Measurements from ENCODE around the gene DPM2. TPM values are rescaled to one million over a fixed set of nuclear protein-coding genes. Genes with fewer than 3 reads are reported as not detected.

Gene DPM2, protein sequence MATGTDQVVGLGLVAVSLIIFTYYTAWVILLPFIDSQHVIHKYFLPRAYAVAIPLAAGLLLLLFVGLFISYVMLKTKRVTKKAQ
- 17.9 TPM for total RNA-seq
- 32.8 TPM for polyA plus RNA-seq
- long read RNA-seq, donor 1, partial matches to known transcripts: 0 of 4 reads
- long read RNA-seq, donor 1, other reads (novel, unspliced or antisense): 0 of 4 reads
- long read RNA-seq, donor 2: 0 reads
- long read RNA-seq, donor 3, transcript DPM2-201 (4 exons, 1,542 nt): major isoform, 23 of 45 reads
- long read RNA-seq, donor 3, transcript DPM2-203 (3 exons, 928 nt): minor isoform, 7 of 45 reads
- long read RNA-seq, donor 3, transcript DPM2-205 (3 exons, 1,662 nt): minor isoform, 10 of 45 reads
- long read RNA-seq, donor 3, partial matches to known transcripts: 5 of 45 reads
- long read RNA-seq, donor 3, other reads (novel, unspliced or antisense): 0 of 45 reads
- long read RNA-seq, donor 4, transcript DPM2-201 (4 exons, 1,542 nt): major isoform, 6 of 9 reads
- long read RNA-seq, donor 4, partial matches to known transcripts: 0 of 9 reads
- long read RNA-seq, donor 4, other reads (novel, unspliced or antisense): 0 of 9 reads
- long read RNA-seq, donor 5, transcript DPM2-203 (3 exons, 928 nt): minor isoform, 12 of 62 reads
- long read RNA-seq, donor 5, transcript DPM2-201 (4 exons, 1,542 nt): major isoform, 37 of 62 reads
- long read RNA-seq, donor 5, partial matches to known transcripts: 10 of 62 reads
- long read RNA-seq, donor 5, other reads (novel, unspliced or antisense): 0 of 62 reads
- long read RNA-seq, donor 6, transcript DPM2-203 (3 exons, 928 nt): minor isoform, 9 of 27 reads
- long read RNA-seq, donor 6, transcript DPM2-205 (3 exons, 1,662 nt): minor isoform, 6 of 27 reads
- long read RNA-seq, donor 6, transcript DPM2-201 (4 exons, 1,542 nt): major isoform, 12 of 27 reads
- long read RNA-seq, donor 6, partial matches to known transcripts: 0 of 27 reads
- long read RNA-seq, donor 6, other reads (novel, unspliced or antisense): 0 of 27 reads
- long read RNA-seq, donor 7, transcript DPM2-205 (3 exons, 1,662 nt): minor isoform, 6 of 18 reads
- long read RNA-seq, donor 7, transcript DPM2-201 (4 exons, 1,542 nt): major isoform, 8 of 18 reads
- long read RNA-seq, donor 7, partial matches to known transcripts: 0 of 18 reads
- long read RNA-seq, donor 7, other reads (novel, unspliced or antisense): 0 of 18 reads
- long read RNA-seq, donor 8, partial matches to known transcripts: 0 of 8 reads
- long read RNA-seq, donor 8, other reads (novel, unspliced or antisense): 0 of 8 reads
- long read RNA-seq, donor 9, transcript DPM2-201 (4 exons, 1,542 nt): major isoform, 9 of 20 reads
- long read RNA-seq, donor 9, transcript DPM2-203 (3 exons, 928 nt): minor isoform, 8 of 20 reads
- long read RNA-seq, donor 9, partial matches to known transcripts: 0 of 20 reads
- long read RNA-seq, donor 9, other reads (novel, unspliced or antisense): 0 of 20 reads
- long read RNA-seq, donor 10, transcript DPM2-201 (4 exons, 1,542 nt): major isoform, 12 of 23 reads
- long read RNA-seq, donor 10, transcript DPM2-203 (3 exons, 928 nt): minor isoform, 9 of 23 reads
- long read RNA-seq, donor 10, partial matches to known transcripts: 0 of 23 reads
- long read RNA-seq, donor 10, other reads (novel, unspliced or antisense): 0 of 23 reads

DNA sequence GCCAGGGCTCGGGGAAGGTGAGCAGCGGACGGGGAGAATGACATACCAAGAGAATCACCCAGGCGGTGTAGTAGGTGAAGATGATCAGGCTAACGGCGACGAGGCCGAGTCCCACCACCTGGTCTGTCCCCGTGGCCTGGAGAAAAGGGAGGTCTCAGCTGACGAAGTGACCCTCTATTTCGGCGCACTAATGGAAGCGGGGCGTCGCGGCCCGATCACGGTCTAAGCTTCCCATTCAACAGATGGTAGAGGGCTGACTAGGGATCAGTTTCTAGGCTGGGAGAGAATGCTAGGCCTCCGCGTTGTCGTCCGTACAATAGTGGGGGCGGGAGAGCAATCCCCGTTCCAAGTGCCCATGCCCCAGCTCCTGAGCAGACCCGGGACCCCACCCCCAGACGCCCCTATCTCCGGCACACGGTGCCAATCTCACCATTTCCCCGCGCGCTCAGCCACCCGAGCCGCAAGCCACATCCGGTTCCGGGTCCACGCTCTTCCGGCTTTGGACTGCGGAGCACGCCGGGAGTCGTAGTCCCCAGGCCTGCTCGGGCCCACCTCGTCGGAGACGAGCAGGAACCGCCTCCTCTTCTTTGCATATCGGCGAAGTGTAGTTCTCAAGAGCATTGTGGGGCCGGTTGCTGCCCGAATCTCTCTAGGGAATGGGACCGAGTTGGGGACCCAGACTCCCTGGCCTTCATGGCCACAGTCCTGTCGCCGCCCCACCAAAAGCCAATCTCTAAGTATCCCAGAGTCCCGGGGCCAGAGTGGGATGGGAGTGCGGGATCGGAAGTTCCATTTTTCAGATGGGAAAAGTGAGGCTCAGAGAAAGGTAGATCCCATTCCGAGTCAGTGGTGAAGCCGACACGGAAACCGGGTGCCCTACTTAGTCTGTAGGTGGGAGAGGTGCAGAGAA lies at the start of gene DPM2:
Gene DPM2 (minus strand): TSS at position 467 of the 910 bp plus-strand sequence. CDS start 34 bp downstream, at position 433.
- H3K4me1 ChIP-seq (ENCODE audit: control insufficient read depth in 2 of 2, insufficient read depth in 2 of 2, low read length in 2 of 2): peaks cover 20 to 42% of the 10 kb centered on the region in 2 donors
- no peaks in the 10 kb centered on the region for H3K27me3 ChIP-seq (ENCODE audit: control insufficient read depth in 2 of 2, insufficient read depth in 1 of 2, low read length in 1 of 2)
- peaks cover 26 to 48% of the 10 kb centered on the region in 2 donors for H3K36me3 ChIP-seq (ENCODE audit: control insufficient read depth in 2 of 2, insufficient read depth in 2 of 2, low read length in 1 of 2)
- H3K9me3 ChIP-seq (ENCODE audit: control insufficient read depth in 2 of 2, insufficient read depth in 1 of 2, low read length in 1 of 2): no peaks in the 10 kb centered on the region
- H3K27ac ChIP-seq (ENCODE audit: low read depth in 1 of 2, low read length in 1 of 2): peak within 1 kb of the TSS; percentile 59 to 81
- peak; percentile 74 to 95 (median 87) for DNase-seq (ENCODE audit: low read depth in 6 of 9, low spot score in 9 of 9)
- WGBS: 9% methylated on average over 60 of the region's 60 CpGs
- H3K4me3 ChIP-seq (ENCODE audit: low read length in 2 of 2): peak within 1 kb of the TSS; percentile 64 to 80

DNA sequence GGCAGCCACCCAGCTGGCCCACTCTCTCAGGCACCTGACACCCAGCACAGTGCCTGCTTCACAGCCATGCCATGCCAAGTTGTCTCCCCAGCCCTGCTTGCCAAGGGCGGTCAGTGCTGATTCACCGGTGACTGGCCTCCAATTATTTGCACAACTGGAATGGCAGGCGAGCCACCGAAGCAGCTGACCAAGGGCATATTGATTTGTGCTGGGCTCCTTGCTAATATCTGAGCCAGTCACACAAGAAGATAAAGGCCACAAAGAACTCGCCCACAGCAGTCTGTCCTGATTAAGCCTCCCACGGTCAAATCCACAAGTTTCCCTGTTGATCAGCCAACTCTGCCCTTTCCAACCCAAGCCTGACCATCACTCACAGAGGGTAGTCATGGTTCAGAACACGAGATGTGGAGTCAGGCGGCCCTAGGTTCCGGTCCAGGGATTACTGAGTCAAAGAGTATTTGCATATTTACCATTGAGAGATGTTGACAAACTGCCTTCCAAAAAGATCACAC lies 49.5 kb upstream of the DPM2 start:
- Histone ChIP-seq H3K9me3 (ENCODE audit: control insufficient read depth in 2 of 2, insufficient read depth in 1 of 2, low read length in 1 of 2) (no peaks in the 10 kb centered on the region), H3K4me3 (ENCODE audit: low read length in 2 of 2) (no peak overlapping the region), H3K27ac (ENCODE audit: low read depth in 1 of 2, low read length in 1 of 2) (no peak overlapping the region), H3K36me3 (ENCODE audit: control insufficient read depth in 2 of 2, insufficient read depth in 2 of 2, low read length in 1 of 2) (peaks cover 0 to 4% of the 10 kb centered on the region in 2 donors), H3K27me3 (ENCODE audit: control insufficient read depth in 2 of 2, insufficient read depth in 1 of 2, low read length in 1 of 2) (no peaks in the 10 kb centered on the region), H3K4me1 (ENCODE audit: control insufficient read depth in 2 of 2, insufficient read depth in 2 of 2, low read length in 2 of 2) (peaks cover 11 to 37% of the 10 kb centered on the region in 2 donors)
- 96% methylated on average over 9 of the region's 9 CpGs for WGBS
- DNase-seq (ENCODE audit: low read depth in 6 of 9, low spot score in 9 of 9): no peak

DNA sequence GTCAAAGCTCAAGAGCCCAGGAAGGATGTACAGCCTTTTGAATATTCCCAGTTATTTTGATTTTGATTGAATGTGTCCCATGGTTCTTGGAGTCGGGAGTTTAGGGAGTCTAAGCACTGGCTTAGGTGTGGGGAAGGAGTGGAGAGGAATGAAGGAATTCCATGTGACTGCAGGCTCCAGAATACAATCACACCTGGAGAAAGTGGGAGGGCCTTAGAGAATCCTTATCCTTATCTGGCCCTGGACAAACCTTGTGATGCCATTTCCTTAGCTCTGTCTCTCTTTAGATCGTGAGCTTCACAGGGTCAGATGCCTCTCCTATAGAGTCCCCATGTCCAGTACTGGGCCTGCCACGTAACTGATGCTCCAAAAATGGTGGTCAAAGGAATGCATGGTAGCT lies 47.4 kb upstream of the DPM2 start:
- peaks cover 0 to 4% of the 10 kb centered on the region in 2 donors for H3K36me3 ChIP-seq (ENCODE audit: control insufficient read depth in 2 of 2, insufficient read depth in 2 of 2, low read length in 1 of 2)
- 97% methylated on average over 3 of the region's 3 CpGs for WGBS
- H3K27ac ChIP-seq (ENCODE audit: low read depth in 1 of 2, low read length in 1 of 2): no peak overlapping the region
- H3K4me3 ChIP-seq (ENCODE audit: low read length in 2 of 2): no peak overlapping the region
- no peaks in the 10 kb centered on the region for H3K27me3 ChIP-seq (ENCODE audit: control insufficient read depth in 2 of 2, insufficient read depth in 1 of 2, low read length in 1 of 2)
- DNase-seq (ENCODE audit: low read depth in 6 of 9, low spot score in 9 of 9): no peak
- H3K9me3 ChIP-seq (ENCODE audit: control insufficient read depth in 2 of 2, insufficient read depth in 1 of 2, low read length in 1 of 2): peaks cover 1 to 3% of the 10 kb centered on the region in 2 donors
- peaks cover 15 to 33% of the 10 kb centered on the region in 2 donors for H3K4me1 ChIP-seq (ENCODE audit: control insufficient read depth in 2 of 2, insufficient read depth in 2 of 2, low read length in 2 of 2)

DNA sequence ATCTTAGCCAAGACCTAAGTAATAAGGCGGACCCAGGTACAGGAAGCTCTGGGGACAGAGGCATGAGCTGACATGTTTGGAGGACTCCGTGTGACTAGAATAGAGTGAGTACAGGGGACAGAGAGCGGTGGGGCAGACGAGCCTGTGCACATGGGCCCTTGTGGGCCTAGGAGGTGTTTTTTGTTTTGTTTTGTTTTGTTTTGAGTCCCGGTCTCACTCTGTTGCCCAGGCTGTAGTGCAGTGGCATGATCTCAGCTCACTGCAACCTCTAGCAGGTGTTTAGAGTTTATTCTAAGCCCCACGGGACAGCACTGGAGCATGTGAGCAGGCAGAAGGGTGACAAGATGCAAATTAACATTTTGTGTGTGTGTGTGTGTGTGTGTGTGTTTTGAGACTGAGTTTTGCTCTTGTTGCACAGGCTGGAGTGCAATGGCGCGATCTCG lies 46.2 kb upstream of the DPM2 start:
- Histone ChIP-seq H3K27ac (ENCODE audit: low read depth in 1 of 2, low read length in 1 of 2) (peak overlapping the region; percentile 36 to 70), H3K27me3 (ENCODE audit: control insufficient read depth in 2 of 2, insufficient read depth in 1 of 2, low read length in 1 of 2) (no peaks in the 10 kb centered on the region), H3K36me3 (ENCODE audit: control insufficient read depth in 2 of 2, insufficient read depth in 2 of 2, low read length in 1 of 2) (peaks cover 0 to 4% of the 10 kb centered on the region in 2 donors), H3K4me3 (ENCODE audit: low read length in 2 of 2) (no peak overlapping the region), H3K4me1 (ENCODE audit: control insufficient read depth in 2 of 2, insufficient read depth in 2 of 2, low read length in 2 of 2) (peaks cover 15 to 41% of the 10 kb centered on the region in 2 donors), H3K9me3 (ENCODE audit: control insufficient read depth in 2 of 2, insufficient read depth in 1 of 2, low read length in 1 of 2) (peaks cover 1 to 12% of the 10 kb centered on the region in 2 donors)
- DNase-seq (ENCODE audit: low read depth in 6 of 9, low spot score in 9 of 9): peak in 1 of 9 donors; percentile 53
- 87% methylated on average over 9 of the region's 9 CpGs for WGBS

DNA sequence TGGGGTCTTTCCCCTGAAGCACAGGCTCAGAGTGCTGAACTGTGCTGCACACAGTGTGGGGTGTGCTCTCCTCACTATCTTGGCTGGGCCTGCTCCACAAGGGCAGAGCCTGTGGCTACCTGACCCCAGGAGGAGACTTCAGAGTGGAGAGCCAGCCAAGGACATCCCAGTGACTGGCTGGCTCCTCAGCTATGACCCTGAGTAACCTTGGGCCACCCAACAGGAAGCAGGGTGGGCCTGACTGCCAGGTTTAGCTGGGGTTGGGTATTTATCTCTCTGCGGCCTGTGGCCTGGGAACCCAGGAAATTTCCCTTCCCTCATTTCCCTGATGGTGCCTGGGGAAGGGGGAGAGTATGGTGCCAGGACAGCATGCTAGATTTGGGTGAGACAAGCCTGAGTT lies 45.3 kb upstream of the DPM2 start:
- DNase-seq (ENCODE audit: low read depth in 6 of 9, low spot score in 9 of 9): peak in 1 of 9 donors; percentile 17
- Histone ChIP-seq H3K9me3 (ENCODE audit: control insufficient read depth in 2 of 2, insufficient read depth in 1 of 2, low read length in 1 of 2) (peaks cover 1 to 12% of the 10 kb centered on the region in 2 donors), H3K4me1 (ENCODE audit: control insufficient read depth in 2 of 2, insufficient read depth in 2 of 2, low read length in 2 of 2) (peaks cover 21 to 50% of the 10 kb centered on the region in 2 donors), H3K27me3 (ENCODE audit: control insufficient read depth in 2 of 2, insufficient read depth in 1 of 2, low read length in 1 of 2) (no peaks in the 10 kb centered on the region), H3K36me3 (ENCODE audit: control insufficient read depth in 2 of 2, insufficient read depth in 2 of 2, low read length in 1 of 2) (peaks cover 0 to 9% of the 10 kb centered on the region in 2 donors), H3K27ac (ENCODE audit: low read depth in 1 of 2, low read length in 1 of 2) (peak overlapping the region in 1 of 2 donors; percentile 20), H3K4me3 (ENCODE audit: low read length in 2 of 2) (no peak overlapping the region)
- 85% methylated on average over 1 of the region's 1 CpG for WGBS

DNA sequence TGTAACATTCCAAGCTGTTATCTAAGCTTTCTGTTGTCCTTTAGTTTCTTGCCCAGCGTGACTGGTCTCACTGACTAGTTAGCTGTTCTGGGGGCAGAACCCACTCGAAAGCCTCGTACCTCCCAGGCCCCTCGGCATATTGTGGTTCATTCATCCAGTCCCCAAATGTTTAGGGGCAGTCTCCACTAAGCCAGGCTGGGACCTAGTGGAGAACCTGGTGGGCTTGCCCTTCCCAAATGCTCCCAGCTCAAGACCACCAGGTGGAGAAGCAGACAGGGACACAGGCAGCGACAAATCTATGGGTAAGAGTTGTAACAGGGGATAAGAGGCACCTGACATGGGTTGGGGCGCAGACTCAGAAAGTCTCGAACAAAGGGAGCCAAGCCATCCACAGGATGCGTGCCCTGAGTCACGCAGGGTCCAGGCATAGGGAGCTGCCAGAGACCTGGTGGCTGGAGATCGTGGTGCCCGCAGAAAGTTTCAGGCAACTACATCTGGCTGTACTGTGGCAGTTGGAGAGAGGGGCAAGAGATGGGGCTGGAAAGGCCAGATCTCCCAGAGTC lies 44.0 kb upstream of the DPM2 start:
- Histone ChIP-seq H3K9me3 (ENCODE audit: control insufficient read depth in 2 of 2, insufficient read depth in 1 of 2, low read length in 1 of 2) (peaks cover 1 to 12% of the 10 kb centered on the region in 2 donors), H3K36me3 (ENCODE audit: control insufficient read depth in 2 of 2, insufficient read depth in 2 of 2, low read length in 1 of 2) (peaks cover 0 to 18% of the 10 kb centered on the region in 2 donors), H3K4me3 (ENCODE audit: low read length in 2 of 2) (peak overlapping the region; percentile 51 to 90), H3K27ac (ENCODE audit: low read depth in 1 of 2, low read length in 1 of 2) (peak overlapping the region; percentile 89 to 99), H3K27me3 (ENCODE audit: control insufficient read depth in 2 of 2, insufficient read depth in 1 of 2, low read length in 1 of 2) (no peaks in the 10 kb centered on the region), H3K4me1 (ENCODE audit: control insufficient read depth in 2 of 2, insufficient read depth in 2 of 2, low read length in 2 of 2) (peaks cover 31 to 63% of the 10 kb centered on the region in 2 donors)
- peak in 1 of 9 donors; percentile 63 for DNase-seq (ENCODE audit: low read depth in 6 of 9, low spot score in 9 of 9)
- WGBS: 83% methylated on average over 11 of the region's 11 CpGs
